Activated T-cell treated with anti-CD3 and anti-CD28 coated beads for 48 hours (primary cell): ENCODE data around the gene LEP.

ENCODE experiments used
- DNase-seq: peaks from one replicate; pipeline ENCODE4 v3.0.0-alpha.2; 2020; ENCODE audit warnings: low read depth

LEP gene

DNA sequence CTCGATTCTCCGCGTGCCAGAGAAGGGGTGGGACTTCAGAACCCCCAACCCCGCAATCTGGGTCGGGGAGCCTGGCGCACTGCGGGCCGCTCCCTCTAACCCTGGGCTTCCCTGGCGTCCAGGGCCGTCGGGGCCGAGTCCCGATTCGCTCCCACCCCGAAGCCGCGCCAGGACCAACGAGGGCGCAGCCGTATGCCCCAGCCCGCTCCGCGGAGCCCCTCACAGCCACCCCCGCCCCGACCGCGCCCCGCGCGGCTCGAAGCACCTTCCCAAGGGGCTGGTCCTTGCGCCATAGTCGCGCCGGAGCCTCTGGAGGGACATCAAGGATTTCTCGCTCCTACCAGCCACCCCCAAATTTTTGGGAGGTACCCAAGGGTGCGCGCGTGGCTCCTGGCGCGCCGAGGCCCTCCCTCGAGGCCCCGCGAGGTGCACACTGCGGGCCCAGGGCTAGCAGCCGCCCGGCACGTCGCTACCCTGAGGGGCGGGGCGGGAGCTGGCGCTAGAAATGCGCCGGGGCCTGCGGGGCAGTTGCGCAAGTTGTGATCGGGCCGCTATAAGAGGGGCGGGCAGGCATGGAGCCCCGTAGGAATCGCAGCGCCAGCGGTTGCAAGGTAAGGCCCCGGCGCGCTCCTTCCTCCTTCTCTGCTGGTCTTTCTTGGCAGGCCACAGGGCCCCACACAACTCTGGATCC lies at the start of gene LEP:
Gene LEP (plus strand): TSS at position 583 of the 691 bp plus-strand sequence. CDS start 10,741 bp downstream, outside the sequence.
- DNase-seq = no peak

DNA sequence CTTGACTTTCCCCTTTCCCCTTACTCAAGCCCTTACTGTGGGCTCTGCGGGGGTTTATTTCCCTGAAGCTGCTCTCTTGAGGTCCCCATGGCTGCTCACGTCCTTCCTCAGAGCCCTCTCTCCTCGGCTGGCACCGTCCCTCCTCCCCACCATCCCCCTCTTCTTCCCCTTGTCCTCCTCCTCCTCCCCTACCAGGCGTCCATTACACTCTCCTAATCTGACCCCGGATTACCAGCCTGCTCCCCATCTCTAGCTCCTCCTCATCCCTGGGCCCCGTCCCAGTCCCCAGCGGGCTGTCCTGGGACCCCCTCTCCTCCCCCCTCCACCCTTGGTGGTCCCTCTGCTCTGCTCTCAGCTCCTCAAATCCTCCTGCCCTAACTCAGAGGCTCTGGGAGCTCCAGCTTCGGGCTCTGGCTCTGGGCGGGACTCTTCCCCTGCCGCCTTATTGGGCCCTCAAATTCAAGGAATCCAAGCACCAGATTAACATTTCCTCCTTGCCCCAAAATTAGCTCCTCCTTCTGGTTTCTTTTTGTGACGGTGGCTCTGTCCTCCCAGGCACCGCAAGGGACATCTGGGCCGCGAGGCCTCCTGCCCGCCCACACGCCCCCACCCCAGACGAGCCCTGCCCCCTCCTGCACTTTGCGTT lies 48.5 kb upstream of the LEP start:
- DNase-seq = no peak

GRCh38 chr7:128194533-128195282 lies 46.4 kb upstream of the LEP start:
- no peak for DNase-seq

DNA sequence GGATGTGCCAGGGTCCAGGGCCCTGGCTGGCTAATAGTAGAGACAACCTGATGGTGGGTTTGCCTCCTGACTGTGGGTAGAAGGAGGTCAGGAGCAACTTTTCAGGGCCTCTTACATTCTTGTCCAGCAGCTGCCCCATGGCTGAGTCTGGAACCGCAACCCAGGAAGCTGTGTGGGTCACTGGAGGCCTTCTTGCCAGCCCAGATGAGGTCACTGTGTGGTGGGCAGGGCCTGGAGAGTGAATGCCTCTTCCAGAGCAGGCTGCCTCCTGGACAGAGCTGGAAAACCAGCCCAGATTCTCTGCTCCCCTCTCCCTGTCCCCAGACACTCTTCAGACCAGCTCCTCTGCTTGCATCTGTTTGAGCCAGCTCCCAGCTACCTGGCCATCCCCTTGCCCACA lies 43.5 kb upstream of the LEP start:
- DNase-seq = no peak

DNA sequence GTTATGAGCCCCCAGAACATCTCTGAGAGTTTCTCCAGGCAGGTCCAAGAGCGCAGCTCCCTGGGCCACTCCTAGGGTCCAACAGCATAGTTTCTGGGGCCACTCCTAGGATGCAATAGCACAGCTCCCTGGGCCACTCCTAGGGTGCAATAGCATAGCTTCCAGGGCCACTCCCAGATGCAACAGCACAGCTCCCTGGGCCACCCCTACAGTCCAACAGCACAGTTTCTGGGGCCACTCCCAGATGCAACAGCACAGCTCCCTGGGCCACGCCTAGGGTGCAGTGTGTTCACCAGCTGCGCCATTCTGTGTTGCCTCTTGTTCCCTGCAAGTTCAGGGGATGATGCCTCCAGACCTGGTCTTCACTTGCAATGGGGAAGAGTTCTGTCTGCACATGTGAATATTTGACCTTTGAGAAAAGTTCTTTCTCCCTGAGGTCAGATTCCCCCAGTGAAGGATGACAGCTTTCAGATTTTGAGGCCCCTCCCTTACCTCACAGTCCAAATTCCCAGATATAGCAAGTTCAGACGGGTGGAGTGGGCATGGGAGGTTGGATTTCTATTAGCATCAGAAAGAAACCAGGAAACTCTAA lies 43.0 kb upstream of the LEP start:
- no peak for DNase-seq

DNA sequence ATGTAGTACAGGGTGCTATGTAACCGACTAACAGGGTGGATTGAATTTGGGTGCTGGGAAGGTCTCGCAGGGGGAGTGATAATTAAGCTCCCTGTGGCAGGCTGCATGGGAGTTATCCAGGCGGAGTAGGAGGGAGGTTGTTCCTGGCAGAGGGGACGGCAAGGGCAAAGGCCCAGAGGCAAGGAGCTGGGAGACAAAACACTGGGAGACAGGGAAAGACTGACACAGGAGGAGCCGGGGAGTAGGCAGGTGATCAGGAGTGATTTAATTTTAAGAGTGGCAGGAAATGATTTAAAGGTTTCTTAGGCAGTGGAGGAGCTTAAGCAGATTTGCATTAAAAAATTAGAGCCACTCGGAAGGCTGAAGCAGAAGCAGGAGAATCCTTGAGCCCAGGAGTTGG lies 40.7 kb upstream of the LEP start:
- no peak for DNase-seq

DNA sequence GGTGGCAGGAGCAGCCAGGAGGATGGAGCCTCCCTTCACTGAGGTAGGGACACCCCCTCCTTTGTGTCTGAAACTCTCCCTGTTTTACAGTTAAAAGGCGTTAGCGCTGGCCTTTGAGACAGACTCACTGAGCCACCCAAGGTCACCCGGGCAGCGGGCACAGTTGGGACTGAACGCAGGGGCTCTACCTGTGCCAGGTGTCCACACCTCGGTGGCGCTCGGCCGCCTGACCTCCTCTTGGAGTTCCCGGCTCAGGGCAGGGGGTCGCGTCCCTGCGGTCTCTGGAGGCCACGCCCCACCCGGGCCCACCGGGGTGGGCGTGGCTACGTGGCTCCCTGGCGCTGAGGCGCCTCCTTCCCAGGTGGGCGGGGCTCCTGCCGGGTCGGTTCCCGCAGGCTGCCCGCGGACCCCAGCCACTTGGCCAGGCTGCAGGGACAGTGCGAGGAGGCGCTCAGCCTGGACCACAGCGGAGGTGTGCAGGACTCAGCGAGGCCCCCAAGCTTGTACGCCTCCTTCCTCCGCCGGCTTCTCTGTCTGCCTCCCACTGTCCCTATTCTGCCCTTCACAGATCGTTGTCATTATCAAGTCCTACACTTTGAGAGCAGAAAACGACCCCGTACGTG lies 39.9 kb upstream of the LEP start:
- no peak for DNase-seq

DNA sequence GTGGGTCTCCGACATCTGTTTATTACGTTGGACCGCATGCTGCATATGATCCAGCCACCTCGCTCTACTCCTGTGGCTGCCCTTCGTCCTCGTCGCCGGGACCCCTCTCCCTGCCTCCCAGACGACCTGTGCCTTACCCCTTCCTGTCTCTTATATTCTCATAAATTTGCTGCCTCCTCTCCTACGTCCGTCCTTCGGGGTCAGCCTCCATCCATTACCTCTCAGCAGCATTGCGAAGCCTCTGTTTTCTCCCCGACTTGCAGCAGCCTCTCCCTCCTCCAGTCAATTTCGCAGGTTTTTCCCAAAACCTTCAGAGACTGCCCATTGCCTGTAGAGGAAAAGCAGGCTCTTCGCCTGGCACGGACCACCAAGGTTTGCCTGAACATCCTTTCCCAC lies 39.4 kb upstream of the LEP start:
- no peak for DNase-seq

- no peak for DNase-seq
Measured at GRCh38 chr7:128202287-128202957, 38.7 kb upstream of the LEP start.

DNA sequence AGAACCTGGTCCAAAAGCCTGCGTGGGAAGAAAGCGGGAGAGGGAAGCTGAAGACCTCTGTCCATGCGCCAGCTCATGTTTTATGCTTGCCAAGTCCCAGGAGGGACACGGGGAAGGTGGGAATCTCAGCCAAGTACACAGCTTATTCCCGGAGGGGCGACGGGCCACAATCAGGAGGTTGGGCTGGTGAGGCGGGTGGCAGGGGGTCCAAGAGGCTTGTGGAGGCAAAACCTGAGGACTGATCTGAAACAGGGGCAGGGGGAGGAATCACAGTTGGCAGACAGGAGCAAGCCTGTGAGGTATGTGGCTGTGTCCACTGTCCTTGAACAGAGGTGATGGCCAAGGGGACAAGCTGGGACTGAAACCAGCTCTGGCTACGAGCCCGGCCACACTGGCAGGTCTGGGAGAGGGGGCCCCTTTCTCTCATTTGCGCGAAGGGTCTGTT lies 38.0 kb upstream of the LEP start:
- DNase-seq = no peak

- no peak for DNase-seq
Measured at GRCh38 chr7:128203710-128204214, 37.3 kb upstream of the LEP start.

- DNase-seq = no peak
Measured at GRCh38 chr7:128204455-128204854, 36.6 kb upstream of the LEP start.

DNA sequence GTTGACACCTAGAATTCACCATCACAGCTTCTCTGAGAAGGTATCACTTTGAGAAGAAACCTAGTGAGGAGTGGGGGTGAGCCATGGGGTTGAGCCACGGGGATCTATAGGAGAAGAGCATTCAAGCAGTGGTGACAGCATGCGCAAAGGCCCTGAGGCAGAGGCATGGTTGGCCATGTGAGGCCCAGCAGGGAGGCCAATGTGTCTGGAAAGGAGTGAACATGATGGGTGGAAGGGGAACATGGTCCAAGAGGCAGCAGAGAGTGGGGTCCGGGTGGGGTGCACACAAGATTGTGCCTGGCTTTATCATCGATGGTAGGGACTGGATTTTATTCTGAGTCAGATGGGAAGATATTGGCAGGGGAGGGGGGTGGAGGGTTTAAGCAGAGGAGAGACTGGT lies 36.0 kb upstream of the LEP start:
- no peak for DNase-seq

DNA sequence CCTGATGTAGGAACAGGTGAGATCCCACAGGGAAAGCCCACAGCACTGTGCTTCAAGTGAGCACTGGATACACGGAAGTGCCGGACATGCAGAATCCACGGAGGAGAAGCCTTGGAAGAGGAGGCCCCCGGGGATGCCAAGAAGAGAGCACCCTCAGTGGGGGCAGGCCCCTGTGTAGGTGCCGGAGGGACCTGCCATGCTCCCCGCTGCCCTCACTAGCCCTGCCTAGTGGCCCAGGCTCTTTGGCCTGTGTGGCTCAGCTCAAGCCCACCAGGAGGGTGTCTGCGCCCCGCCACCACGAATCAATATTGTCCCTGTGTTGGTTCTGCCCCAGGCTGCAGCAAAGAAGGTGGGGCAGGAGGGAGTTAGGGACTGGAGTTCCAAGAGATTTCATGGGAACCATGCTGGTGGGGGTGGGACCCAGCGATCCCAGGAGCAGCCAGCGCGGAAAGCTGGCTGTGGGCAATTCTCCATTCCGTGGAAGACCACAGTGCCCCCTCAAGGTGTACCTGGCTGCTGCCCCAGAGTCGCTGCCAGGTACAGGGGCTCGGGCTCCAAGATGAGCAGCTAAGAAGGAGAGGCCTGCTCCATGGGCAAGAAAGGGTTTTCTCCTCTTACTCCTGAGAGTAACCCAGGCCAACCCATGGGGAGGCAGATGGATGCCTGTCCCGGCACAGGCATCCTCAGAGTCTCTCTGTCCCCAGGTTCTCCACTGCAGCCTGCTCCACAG lies 34.9 kb upstream of the LEP start:
- DNase-seq = no peak

DNA sequence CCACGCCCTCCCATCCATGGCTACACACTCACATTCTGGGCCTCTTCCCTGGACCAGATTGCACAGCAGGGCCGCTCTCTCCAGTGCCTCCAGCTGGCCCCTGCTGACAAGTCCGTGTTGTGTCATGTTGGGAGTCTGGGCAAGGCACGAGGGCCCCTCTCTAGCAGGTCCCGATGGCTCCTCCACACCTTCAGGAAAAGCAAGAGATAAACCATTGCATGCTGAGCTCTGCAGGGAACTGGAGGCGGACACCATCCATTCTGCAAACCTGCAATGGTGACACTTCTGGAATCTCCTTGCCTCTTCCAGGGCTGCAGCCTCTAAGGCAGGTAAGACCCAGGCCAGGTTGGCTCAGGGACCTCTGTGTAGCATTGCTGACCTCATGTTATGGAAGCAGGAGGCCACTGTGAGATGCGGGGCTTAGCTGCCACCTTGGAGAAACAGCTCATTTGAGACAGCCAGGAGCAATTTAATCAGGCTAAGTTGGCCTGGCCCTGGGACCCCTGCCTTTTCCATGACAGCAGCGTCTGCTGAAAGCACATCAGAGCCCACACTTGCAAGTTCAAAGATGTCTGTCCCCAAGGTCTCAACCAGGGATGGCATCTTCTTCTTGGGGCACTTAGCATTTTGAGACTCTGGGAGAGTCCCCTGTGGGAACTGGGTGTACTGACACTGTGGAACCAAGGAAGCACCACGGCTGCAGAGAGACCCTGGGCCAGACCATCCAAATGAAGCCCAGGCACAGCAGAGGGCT lies 34.2 kb upstream of the LEP start:
- DNase-seq = no peak

DNA sequence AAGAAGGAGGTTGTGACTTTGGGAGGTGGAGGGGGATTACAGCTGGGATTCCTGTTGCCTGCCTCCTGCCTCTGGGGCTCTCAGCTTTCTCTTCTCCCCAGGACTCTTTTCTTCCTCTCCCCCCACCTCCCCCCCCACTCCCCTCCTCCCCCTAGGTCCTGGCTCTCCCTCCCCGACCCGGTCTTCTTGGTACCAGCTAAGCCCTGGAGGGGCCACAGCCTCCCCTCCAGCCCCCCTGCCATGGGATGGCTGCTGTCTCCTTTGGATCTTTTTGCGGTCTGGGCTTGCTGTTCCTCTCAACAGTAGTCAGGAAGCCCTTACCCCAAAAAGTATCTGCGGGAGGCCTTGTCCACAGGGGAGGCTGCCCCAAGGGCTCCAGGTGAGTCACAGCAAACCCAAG lies 33.5 kb upstream of the LEP start:
- DNase-seq = no peak

GRCh38 chr7:128209229-128210035 lies 31.6 kb upstream of the LEP start:
- DNase-seq = peak; percentile 52

DNA sequence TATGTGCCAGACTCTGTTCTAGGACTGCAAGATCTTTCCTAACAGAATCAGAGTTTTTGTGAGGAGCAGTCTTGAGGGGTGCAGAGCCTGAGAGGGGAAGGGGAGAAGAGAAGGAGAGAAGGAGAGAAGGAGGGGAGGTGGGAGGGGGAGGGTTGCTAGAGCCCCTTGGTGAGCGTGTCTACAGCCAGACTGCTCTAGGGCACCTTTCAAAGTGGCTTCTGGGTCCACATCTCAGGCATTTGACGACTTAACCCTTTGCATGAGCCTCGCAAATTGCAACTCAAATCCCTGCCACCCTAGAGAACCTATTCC lies 31.1 kb upstream of the LEP start:
- DNase-seq = no peak
